WTC11 (cell line): Measurements from ENCODE around the gene NTRK2. TPM values are rescaled to one million over a fixed set of nuclear protein-coding genes. Genes with fewer than 3 reads are reported as not detected.

Source experiments
- ATAC-seq: fragments of 200-7000 bp; cut with Tn5 transposase; 2 replicates; pipeline ENCODE4 v1.10.0; 2021; ENCODE audit warnings: mild to moderate bottlenecking, moderate library complexity
- CTCF ChIA-PET: fragments of 300-600 bp; sonication (Branson Sonifier 250); formaldehyde crosslinking; loops from one replicate; lab custom pipeline; 2021; ENCODE audit warnings: antibody characterized with exemption; lab: Charles Lee
- POLR2A ChIA-PET: fragments of 350-600 bp; sonication (Branson Sonifier 250); formaldehyde crosslinking; loops from one replicate; lab custom pipeline; 2021; ENCODE audit warnings: antibody characterized with exemption; lab: Charles Lee
- DNase-seq: peaks from one replicate; pipeline ENCODE4 v3.0.0; 2021; ENCODE audit warnings: low spot score
- H3K27ac Mint-ChIP-seq: 2 replicates; pipeline ENCODE4 v1.8.0; 2021; ENCODE audit warnings: mixed read lengths
- H3K27me3 Mint-ChIP-seq: 2 replicates; pipeline ENCODE4 v1.8.0; 2021; ENCODE audit warnings: low read depth, mild to moderate bottlenecking, moderate library complexity, mixed read lengths
- H3K36me3 Mint-ChIP-seq: 2 replicates; pipeline ENCODE4 v1.8.0; 2021; ENCODE audit warnings: mixed read lengths
- H3K4me1 Mint-ChIP-seq: 2 replicates; pipeline ENCODE4 v1.8.0; 2022; ENCODE audit warnings: mixed read lengths
- H3K4me3 Mint-ChIP-seq: 2 replicates; pipeline ENCODE4 v1.8.0; 2021; ENCODE audit warnings: mild to moderate bottlenecking, moderate library complexity, mixed read lengths
- H3K9me3 Mint-ChIP-seq: 2 replicates; pipeline ENCODE4 v1.8.0; 2021; ENCODE audit warnings: mixed read lengths
- CBFB ChIP-seq: sonication (generic); formaldehyde crosslinking; IDR thresholded peaks from 2 replicates; pipeline ENCODE4 v1.8.1; 2022; ENCODE audit warnings: mild to moderate bottlenecking, low read depth, missing genetic modification reagents
- CREM ChIP-seq: sonication (generic); formaldehyde crosslinking; IDR thresholded peaks from 2 replicates; pipeline ENCODE4 v1.8.1; 2022; ENCODE audit warnings: mild to moderate bottlenecking, missing genetic modification reagents, moderate library complexity
- ELF4 ChIP-seq: sonication (generic); formaldehyde crosslinking; IDR thresholded peaks from 2 replicates; pipeline ENCODE4 v1.8.1; 2022; ENCODE audit warnings: low read depth, mild to moderate bottlenecking, moderate library complexity, missing genetic modification reagents
- ESRRA ChIP-seq: sonication (generic); formaldehyde crosslinking; IDR thresholded peaks from 2 replicates; pipeline ENCODE4 v1.8.1; 2022; ENCODE audit warnings: mild to moderate bottlenecking, missing genetic modification reagents, borderline replicate concordance
- GRHL2 ChIP-seq: fragments of 250-450 bp; sonication (Bioruptor Pico); IDR thresholded peaks from 2 replicates; pipeline ENCODE4 v1.8.0; 2022; ENCODE audit warnings: mild to moderate bottlenecking, moderate library complexity; ENCODE audit not compliant: insufficient replicate concordance, severe bottlenecking
- PRRX2 ChIP-seq: fragments of 250-450 bp; sonication (Bioruptor Pico); IDR thresholded peaks from 2 replicates; pipeline ENCODE4 v1.8.0; 2021; ENCODE audit warnings: mild to moderate bottlenecking
- ZNF219 ChIP-seq: sonication (generic); formaldehyde crosslinking; IDR thresholded peaks from 2 replicates; pipeline ENCODE4 v1.8.0; 2023; ENCODE audit warnings: missing genetic modification reagents, mild to moderate bottlenecking, borderline replicate concordance
- ZNF416 ChIP-seq: fragments of 250-450 bp; sonication (Bioruptor Pico); IDR thresholded peaks from 2 replicates; pipeline ENCODE4 v1.9.0; 2021; ENCODE audit warnings: mild to moderate bottlenecking, inconsistent platforms
- ZNF671 ChIP-seq: fragments of 250-450 bp; sonication (Bioruptor Pico); IDR thresholded peaks from 2 replicates; pipeline ENCODE4 v1.8.0; 2021; ENCODE audit warnings: mild to moderate bottlenecking
- total RNA-seq: library from RNA; stranded (reverse); gene quantifications from 3 replicates; pipeline ENCODE4 v1.2.3, GENCODE V29; 2021
- TF ChIP-seq, protein P1 (sequence below): sonication (generic); formaldehyde crosslinking; IDR thresholded peaks from 2 replicates; pipeline ENCODE4 v1.8.0; 2022; ENCODE audit warnings: mild to moderate bottlenecking, missing genetic modification reagents
- TF ChIP-seq, protein P2 (sequence below): sonication (generic); formaldehyde crosslinking; IDR thresholded peaks from 2 replicates; pipeline ENCODE4 v1.8.1; 2023; ENCODE audit warnings: mild to moderate bottlenecking, missing genetic modification reagents
- TF ChIP-seq, protein P3 (sequence below): fragments of 250-450 bp; sonication (Bioruptor Pico); IDR thresholded peaks from 2 replicates; pipeline ENCODE4 v1.8.0; 2021; ENCODE audit warnings: mild to moderate bottlenecking
- TF ChIP-seq, protein P4 (sequence below): fragments of 250-450 bp; sonication (Bioruptor Pico); IDR thresholded peaks from 2 replicates; pipeline ENCODE4 v1.9.0; 2021; ENCODE audit warnings: mild to moderate bottlenecking, borderline replicate concordance
- TF ChIP-seq, protein P5 (sequence below): fragments of 200-600 bp; IDR thresholded peaks from 2 replicates; pipeline ENCODE4 v1.8.0; 2022; ENCODE audit warnings: antibody characterized with exemption

The NTRK2 gene
- total RNA-seq, 1 experiment from 2014 or later, result 0.02 TPM

DNA sequence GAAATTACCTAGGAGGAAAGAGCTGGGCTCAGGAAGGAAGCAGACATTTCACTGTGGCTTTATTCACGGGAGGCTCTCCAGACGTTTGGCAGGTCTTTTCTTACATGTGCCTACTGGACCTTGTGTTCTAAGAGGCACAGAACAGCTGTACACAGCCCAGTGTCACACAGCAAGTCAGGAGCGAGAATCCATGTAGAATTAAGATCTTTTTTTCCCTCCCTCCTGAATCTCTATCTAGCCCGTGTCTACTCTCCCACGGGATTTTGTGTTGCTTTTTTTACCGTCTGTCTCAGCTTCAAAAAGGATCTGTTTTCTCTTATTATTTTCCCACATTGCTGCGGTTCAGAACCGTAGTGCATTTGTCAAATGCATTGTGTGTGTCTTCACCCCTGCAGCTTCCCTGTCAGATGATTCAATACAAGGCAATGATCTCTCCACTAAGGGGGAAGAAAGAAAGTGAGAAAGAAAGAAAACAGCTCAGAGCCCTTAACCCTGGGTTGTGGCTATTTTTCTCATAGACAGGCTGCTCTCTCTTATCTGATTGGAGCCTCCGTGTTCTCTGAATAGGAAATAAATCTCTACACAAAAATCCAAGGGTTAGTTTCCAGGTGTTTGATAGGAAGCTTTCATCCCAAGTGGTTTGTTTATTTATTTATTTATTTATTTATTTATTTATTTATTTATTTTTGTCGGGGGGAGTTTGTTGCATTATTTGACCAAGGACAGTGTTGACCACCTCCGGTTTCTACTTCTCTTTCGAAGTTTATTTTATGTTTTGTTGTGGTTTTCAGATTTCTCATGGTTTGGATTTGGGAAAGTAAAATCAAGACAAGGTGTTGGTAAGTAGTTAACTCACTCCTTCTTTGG lies 191.0 kb downstream of the NTRK2 start (continued):
- TF ChIP-seq, protein P1, sequence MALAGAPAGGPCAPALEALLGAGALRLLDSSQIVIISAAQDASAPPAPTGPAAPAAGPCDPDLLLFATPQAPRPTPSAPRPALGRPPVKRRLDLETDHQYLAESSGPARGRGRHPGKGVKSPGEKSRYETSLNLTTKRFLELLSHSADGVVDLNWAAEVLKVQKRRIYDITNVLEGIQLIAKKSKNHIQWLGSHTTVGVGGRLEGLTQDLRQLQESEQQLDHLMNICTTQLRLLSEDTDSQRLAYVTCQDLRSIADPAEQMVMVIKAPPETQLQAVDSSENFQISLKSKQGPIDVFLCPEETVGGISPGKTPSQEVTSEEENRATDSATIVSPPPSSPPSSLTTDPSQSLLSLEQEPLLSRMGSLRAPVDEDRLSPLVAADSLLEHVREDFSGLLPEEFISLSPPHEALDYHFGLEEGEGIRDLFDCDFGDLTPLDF, result no peak
- no peak for TF ChIP-seq ZNF416 (CRISPR knock-in tag)
- TF ChIP-seq, protein P2, sequence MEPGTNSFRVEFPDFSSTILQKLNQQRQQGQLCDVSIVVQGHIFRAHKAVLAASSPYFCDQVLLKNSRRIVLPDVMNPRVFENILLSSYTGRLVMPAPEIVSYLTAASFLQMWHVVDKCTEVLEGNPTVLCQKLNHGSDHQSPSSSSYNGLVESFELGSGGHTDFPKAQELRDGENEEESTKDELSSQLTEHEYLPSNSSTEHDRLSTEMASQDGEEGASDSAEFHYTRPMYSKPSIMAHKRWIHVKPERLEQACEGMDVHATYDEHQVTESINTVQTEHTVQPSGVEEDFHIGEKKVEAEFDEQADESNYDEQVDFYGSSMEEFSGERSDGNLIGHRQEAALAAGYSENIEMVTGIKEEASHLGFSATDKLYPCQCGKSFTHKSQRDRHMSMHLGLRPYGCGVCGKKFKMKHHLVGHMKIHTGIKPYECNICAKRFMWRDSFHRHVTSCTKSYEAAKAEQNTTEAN, result no peak
- no peak for TF ChIP-seq GRHL2 (CRISPR knock-in tag)
- no peak for TF ChIP-seq ZNF671 (CRISPR knock-in tag)

DNA sequence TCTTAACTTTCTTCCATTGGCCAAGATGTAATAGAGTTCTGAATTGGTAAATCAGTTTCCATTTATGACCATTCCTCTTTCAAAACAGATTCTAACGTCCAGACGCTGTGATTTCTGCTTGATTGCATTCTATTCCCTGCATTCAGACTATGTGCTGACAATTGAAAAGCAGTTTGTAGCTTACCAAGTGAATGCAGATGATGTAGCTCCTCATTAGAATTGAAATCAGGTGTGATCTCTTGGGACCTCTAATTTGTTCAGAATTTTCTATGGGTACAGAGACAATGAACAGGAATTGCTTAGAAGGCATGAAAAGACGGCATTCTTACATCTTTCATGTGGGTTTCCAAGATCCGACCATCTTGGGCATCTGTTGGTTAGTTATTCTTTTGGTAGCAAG lies 191.9 kb downstream of the NTRK2 start:
- Mint-ChIP-seq H3K4me1 (peaks cover 77% of the 10 kb centered on the region), H3K27ac (no peak overlapping the region), H3K36me3 (no peaks in the 10 kb centered on the region), H3K27me3 (peaks cover 5% of the 10 kb centered on the region), H3K4me3 (no peak overlapping the region), H3K9me3 (no peaks in the 10 kb centered on the region)
- ATAC-seq (no peak), DNase-seq (no peak)
- no peak for TF ChIP-seq ELF4 (CRISPR knock-in tag)
- POLR2A ChIA-PET, result no interaction called here
- CTCF ChIA-PET, result interaction anchor here (0.9 to 1.9 kb wide), 3 partner anchors 70 to 397 kb away, joined by 3 to 5 read pairs (median 3); no protein-coding TSS in a partner anchor

DNA sequence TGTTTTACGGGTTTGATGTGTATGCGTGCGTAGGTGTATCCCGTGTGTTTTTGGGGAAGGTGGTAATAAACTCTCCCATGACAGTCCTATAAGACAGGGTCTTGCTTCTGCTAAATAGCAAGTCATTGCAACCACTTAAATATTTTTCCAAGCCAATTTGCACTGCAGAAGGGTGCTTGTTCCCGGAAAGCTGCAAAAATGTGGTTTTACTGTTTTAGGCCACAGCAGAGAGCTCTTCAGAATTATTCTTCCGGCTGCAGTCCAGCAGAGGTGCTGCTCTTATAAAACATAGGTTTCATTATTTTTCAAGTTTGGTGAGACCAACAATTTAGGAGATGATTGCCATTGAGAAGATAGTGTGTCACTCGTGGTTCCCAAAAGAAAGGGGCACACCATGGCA lies 192.8 kb downstream of the NTRK2 start:
- DNase-seq, result no peak
- Mint-ChIP-seq H3K9me3 (no peaks in the 10 kb centered on the region), H3K27ac (peak overlapping the region; percentile 92), H3K4me1 (peaks cover 75% of the 10 kb centered on the region), H3K27me3 (peaks cover 5% of the 10 kb centered on the region), H3K36me3 (no peaks in the 10 kb centered on the region), H3K4me3 (peak overlapping the region; percentile 29)
- ATAC-seq, result no peak
- POLR2A ChIA-PET, result no interaction called here
- TF ChIP-seq, protein P3, sequence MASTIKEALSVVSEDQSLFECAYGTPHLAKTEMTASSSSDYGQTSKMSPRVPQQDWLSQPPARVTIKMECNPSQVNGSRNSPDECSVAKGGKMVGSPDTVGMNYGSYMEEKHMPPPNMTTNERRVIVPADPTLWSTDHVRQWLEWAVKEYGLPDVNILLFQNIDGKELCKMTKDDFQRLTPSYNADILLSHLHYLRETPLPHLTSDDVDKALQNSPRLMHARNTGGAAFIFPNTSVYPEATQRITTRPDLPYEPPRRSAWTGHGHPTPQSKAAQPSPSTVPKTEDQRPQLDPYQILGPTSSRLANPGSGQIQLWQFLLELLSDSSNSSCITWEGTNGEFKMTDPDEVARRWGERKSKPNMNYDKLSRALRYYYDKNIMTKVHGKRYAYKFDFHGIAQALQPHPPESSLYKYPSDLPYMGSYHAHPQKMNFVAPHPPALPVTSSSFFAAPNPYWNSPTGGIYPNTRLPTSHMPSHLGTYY (CRISPR knock-in tag), result no peak
- TF ChIP-seq, protein P4, sequence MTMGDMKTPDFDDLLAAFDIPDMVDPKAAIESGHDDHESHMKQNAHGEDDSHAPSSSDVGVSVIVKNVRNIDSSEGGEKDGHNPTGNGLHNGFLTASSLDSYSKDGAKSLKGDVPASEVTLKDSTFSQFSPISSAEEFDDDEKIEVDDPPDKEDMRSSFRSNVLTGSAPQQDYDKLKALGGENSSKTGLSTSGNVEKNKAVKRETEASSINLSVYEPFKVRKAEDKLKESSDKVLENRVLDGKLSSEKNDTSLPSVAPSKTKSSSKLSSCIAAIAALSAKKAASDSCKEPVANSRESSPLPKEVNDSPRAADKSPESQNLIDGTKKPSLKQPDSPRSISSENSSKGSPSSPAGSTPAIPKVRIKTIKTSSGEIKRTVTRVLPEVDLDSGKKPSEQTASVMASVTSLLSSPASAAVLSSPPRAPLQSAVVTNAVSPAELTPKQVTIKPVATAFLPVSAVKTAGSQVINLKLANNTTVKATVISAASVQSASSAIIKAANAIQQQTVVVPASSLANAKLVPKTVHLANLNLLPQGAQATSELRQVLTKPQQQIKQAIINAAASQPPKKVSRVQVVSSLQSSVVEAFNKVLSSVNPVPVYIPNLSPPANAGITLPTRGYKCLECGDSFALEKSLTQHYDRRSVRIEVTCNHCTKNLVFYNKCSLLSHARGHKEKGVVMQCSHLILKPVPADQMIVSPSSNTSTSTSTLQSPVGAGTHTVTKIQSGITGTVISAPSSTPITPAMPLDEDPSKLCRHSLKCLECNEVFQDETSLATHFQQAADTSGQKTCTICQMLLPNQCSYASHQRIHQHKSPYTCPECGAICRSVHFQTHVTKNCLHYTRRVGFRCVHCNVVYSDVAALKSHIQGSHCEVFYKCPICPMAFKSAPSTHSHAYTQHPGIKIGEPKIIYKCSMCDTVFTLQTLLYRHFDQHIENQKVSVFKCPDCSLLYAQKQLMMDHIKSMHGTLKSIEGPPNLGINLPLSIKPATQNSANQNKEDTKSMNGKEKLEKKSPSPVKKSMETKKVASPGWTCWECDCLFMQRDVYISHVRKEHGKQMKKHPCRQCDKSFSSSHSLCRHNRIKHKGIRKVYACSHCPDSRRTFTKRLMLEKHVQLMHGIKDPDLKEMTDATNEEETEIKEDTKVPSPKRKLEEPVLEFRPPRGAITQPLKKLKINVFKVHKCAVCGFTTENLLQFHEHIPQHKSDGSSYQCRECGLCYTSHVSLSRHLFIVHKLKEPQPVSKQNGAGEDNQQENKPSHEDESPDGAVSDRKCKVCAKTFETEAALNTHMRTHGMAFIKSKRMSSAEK, result no peak
- no peak for TF ChIP-seq CBFB
- no peak for TF ChIP-seq ZNF219
- TF ChIP-seq PRRX2 (CRISPR knock-in tag), result no peak
- no peak for TF ChIP-seq ESRRA (CRISPR knock-in tag)
- TF ChIP-seq, protein P5, sequence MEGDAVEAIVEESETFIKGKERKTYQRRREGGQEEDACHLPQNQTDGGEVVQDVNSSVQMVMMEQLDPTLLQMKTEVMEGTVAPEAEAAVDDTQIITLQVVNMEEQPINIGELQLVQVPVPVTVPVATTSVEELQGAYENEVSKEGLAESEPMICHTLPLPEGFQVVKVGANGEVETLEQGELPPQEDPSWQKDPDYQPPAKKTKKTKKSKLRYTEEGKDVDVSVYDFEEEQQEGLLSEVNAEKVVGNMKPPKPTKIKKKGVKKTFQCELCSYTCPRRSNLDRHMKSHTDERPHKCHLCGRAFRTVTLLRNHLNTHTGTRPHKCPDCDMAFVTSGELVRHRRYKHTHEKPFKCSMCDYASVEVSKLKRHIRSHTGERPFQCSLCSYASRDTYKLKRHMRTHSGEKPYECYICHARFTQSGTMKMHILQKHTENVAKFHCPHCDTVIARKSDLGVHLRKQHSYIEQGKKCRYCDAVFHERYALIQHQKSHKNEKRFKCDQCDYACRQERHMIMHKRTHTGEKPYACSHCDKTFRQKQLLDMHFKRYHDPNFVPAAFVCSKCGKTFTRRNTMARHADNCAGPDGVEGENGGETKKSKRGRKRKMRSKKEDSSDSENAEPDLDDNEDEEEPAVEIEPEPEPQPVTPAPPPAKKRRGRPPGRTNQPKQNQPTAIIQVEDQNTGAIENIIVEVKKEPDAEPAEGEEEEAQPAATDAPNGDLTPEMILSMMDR, result no peak
- no peak for TF ChIP-seq CREM (CRISPR knock-in tag)
- CTCF ChIA-PET, result interaction anchor here (1.1 to 1.9 kb wide), 2 partner anchors 69 to 396 kb away, joined by 3 to 5 read pairs; no protein-coding TSS in a partner anchor
